Right lobe of liver (tissue), 4 donors: ENCODE measurements around the gene MBP.

Source experiments
- POLR2A ChIP-seq: fragments of 450-650 bp; IDR thresholded peaks from one replicate; pipeline ENCODE4 v1.6.1; 2017; ENCODE audit warnings: antibody characterized with exemption, mild to moderate bottlenecking
- TF ChIP-seq, protein P1 (sequence below), 4 donors: fragments of 200-600 bp in 3 of 4; fragments of 450-650 bp in 1 of 4; IDR thresholded peaks; one replicate each; pipeline versions ENCODE4 v1.5.1 to v1.8.0; 2016 to 2022; ENCODE audit warnings: antibody characterized with exemption in 4 of 4, mild to moderate bottlenecking in 2 of 4
- donor health status: DM: no; HTN: no; CAD: no.
- donor health status: DM: no; HTN: no; CAD: no.
- donor health status: DM: no; HTN: yes; CAD: no.

GRCh38 chr18:77105028-77105427 is 27.6 kb downstream of the MBP start:
- TF ChIP-seq, protein P1, sequence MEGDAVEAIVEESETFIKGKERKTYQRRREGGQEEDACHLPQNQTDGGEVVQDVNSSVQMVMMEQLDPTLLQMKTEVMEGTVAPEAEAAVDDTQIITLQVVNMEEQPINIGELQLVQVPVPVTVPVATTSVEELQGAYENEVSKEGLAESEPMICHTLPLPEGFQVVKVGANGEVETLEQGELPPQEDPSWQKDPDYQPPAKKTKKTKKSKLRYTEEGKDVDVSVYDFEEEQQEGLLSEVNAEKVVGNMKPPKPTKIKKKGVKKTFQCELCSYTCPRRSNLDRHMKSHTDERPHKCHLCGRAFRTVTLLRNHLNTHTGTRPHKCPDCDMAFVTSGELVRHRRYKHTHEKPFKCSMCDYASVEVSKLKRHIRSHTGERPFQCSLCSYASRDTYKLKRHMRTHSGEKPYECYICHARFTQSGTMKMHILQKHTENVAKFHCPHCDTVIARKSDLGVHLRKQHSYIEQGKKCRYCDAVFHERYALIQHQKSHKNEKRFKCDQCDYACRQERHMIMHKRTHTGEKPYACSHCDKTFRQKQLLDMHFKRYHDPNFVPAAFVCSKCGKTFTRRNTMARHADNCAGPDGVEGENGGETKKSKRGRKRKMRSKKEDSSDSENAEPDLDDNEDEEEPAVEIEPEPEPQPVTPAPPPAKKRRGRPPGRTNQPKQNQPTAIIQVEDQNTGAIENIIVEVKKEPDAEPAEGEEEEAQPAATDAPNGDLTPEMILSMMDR (IDR thresholded peaks at IDR 0.05) = no peak
- no peak for TF ChIP-seq POLR2A
